ENCODE data around the gene SRCAP.

Gene SRCAP

GRCh38 chr16:30731411-30731810 is 32.4 kb downstream of the SRCAP start:
- no peak for TF ChIP-seq CTCF (IDR thresholded peaks at IDR 0.05)
- Histone ChIP-seq H3K36me3 (peaks cover 72% of the 10 kb centered on the region), H3K27ac (no peak overlapping the region), H3K4me3 (ENCODE audit: low read depth in 1 of 2, low read length in 1 of 2) (no peak overlapping the region), H3K27me3 (no peaks in the 10 kb centered on the region), H3K4me1 (ENCODE audit: control insufficient read depth in 1 of 2, insufficient read depth in 1 of 2, low read depth in 1 of 2, low read length in 1 of 2) (peaks cover 12 to 13% of the 10 kb centered on the region in 2 experiments), H3K9me3 (no peaks in the 10 kb centered on the region)

- no peaks in the 10 kb centered on the region for H3K9me3 ChIP-seq
- no peak overlapping the region for H3K27ac ChIP-seq
- TF ChIP-seq CTCF (IDR thresholded peaks at IDR 0.05) = no peak
- no peaks in the 10 kb centered on the region for H3K27me3 ChIP-seq
- no peaks in the 10 kb centered on the region for H3K4me1 ChIP-seq (ENCODE audit: control insufficient read depth in 1 of 2, insufficient read depth in 1 of 2, low read depth in 1 of 2, low read length in 1 of 2)
- H3K36me3 ChIP-seq = peaks cover 81% of the 10 kb centered on the region
- H3K4me3 ChIP-seq (ENCODE audit: low read depth in 1 of 2, low read length in 1 of 2) = no peak overlapping the region
Measured at GRCh38 chr16:30736995-30737793, 38.2 kb downstream of the SRCAP start.

DNA sequence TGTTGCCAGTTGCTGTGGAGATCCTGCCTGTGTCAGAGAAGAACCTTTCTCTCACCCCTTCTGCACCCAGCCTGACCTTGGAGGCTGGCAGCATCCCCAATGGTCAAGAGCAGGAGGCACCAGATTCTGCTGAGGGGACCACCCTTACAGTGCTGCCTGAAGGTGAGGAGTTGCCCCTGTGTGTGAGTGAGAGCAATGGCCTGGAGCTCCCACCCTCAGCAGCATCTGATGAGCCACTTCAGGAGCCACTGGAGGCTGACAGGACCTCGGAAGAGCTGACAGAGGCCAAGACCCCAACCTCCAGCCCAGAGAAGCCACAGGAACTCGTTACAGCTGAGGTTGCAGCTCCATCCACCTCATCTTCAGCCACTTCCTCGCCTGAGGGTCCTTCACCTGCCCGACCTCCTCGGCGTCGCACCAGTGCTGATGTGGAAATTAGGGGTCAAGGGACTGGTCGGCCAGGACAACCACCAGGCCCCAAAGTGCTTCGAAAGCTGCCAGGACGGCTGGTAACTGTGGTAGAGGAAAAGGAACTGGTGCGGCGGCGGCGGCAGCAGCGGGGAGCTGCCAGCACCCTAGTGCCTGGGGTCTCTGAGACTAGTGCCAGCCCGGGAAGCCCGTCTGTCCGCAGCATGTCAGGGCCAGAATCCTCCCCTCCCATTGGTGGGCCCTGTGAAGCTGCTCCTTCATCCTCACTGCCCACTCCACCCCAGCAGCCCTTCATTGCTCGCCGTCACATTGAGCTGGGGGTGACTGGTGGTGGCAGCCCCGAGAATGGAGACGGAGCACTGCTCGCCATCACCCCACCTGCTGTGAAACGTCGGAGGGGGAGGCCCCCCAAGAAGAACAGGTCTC is 39.0 kb downstream of the SRCAP start:
- H3K9me3 ChIP-seq = no peaks in the 10 kb centered on the region
- no peak for TF ChIP-seq CTCF (IDR thresholded peaks at IDR 0.05)
- H3K4me3 ChIP-seq (ENCODE audit: low read depth in 1 of 2, low read length in 1 of 2) = no peak overlapping the region
- no peak overlapping the region for H3K27ac ChIP-seq
- H3K36me3 ChIP-seq = peaks cover 81% of the 10 kb centered on the region
- no peaks in the 10 kb centered on the region for H3K27me3 ChIP-seq
- no peaks in the 10 kb centered on the region for H3K4me1 ChIP-seq (ENCODE audit: control insufficient read depth in 1 of 2, insufficient read depth in 1 of 2, low read depth in 1 of 2, low read length in 1 of 2)

DNA sequence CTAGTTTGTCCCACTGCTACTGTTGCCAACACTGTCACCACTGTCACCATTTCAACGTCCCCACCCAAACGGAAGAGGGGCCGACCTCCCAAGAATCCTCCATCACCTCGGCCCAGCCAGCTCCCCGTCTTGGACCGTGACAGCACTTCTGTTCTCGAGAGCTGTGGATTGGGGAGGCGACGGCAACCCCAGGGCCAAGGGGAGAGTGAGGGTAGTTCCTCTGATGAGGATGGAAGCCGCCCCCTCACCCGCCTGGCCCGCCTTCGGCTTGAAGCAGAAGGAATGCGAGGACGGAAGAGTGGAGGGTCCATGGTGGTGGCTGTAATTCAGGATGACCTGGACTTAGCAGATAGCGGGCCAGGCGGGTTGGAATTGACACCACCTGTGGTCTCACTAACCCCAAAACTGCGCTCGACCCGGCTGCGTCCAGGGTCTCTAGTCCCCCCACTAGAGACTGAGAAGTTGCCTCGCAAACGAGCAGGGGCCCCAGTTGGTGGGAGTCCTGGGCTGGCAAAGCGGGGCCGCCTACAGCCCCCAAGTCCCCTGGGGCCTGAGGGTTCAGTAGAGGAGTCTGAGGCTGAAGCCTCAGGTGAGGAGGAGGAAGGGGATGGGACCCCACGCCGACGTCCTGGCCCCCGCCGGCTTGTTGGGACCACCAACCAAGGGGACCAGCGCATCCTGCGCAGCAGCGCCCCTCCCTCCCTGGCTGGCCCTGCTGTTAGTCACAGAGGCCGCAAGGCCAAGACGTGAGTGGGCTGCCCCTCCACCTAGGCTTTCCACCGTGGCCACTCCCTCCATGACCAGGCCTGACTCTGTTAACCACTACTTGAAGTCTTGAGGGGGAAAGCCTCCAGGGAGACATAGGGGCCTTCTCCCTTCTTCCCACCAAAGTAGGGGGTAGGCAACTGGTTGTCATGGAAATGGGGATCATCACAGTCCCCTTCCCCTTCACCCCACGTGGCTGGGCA is 40.3 kb downstream of the SRCAP start:
- Histone ChIP-seq H3K27ac (no peak overlapping the region), H3K4me1 (ENCODE audit: control insufficient read depth in 1 of 2, insufficient read depth in 1 of 2, low read depth in 1 of 2, low read length in 1 of 2) (no peaks in the 10 kb centered on the region), H3K9me3 (no peaks in the 10 kb centered on the region), H3K4me3 (ENCODE audit: low read depth in 1 of 2, low read length in 1 of 2) (no peak overlapping the region), H3K36me3 (peaks cover 81% of the 10 kb centered on the region), H3K27me3 (no peaks in the 10 kb centered on the region)
- TF ChIP-seq CTCF (IDR thresholded peaks at IDR 0.05) = no peak
